ENCODE data around the gene METTL24.
A peak's percentile ranks its signal among the peaks of the same experiment; 100 is the strongest.

METTL24 gene

GRCh38 chr6:110369066-110369465, 10.9 kb upstream of the METTL24 start:
- peaks cover 55% of the 10 kb centered on the region for H3K4me1 Mint-ChIP-seq (ENCODE audit: low read depth)
- no peaks in the 10 kb centered on the region for H3K27me3 Mint-ChIP-seq
- H3K9me3 Mint-ChIP-seq (ENCODE audit: low read depth): no peaks in the 10 kb centered on the region
- no peaks in the 10 kb centered on the region for H3K36me3 Mint-ChIP-seq
- H3K27ac Mint-ChIP-seq: no peak overlapping the region
- H3K4me3 Mint-ChIP-seq: no peak overlapping the region

- Mint-ChIP-seq H3K4me1 (ENCODE audit: low read depth) (peaks cover 59% of the 10 kb centered on the region), H3K27me3 (no peaks in the 10 kb centered on the region), H3K27ac (no peak overlapping the region), H3K4me3 (no peak overlapping the region), H3K36me3 (no peaks in the 10 kb centered on the region), H3K9me3 (ENCODE audit: low read depth) (no peaks in the 10 kb centered on the region)
Measured at GRCh38 chr6:110368284-110368683, 10.1 kb upstream of the METTL24 start.

- H3K36me3 Mint-ChIP-seq: no peaks in the 10 kb centered on the region
- no peaks in the 10 kb centered on the region for H3K27me3 Mint-ChIP-seq
- no peak overlapping the region for H3K4me3 Mint-ChIP-seq
- H3K4me1 Mint-ChIP-seq (ENCODE audit: low read depth): peaks cover 59% of the 10 kb centered on the region
- H3K9me3 Mint-ChIP-seq (ENCODE audit: low read depth): no peaks in the 10 kb centered on the region
- H3K27ac Mint-ChIP-seq: peak overlapping the region; percentile 18
Measured at GRCh38 chr6:110367825-110368224, 9.7 kb upstream of the METTL24 start.

- H3K36me3 Mint-ChIP-seq: no peaks in the 10 kb centered on the region
Measured at GRCh38 chr6:110366975-110367374, 8.8 kb upstream of the METTL24 start.

GRCh38 chr6:110366256-110366655, 8.1 kb upstream of the METTL24 start:
- no peaks in the 10 kb centered on the region for H3K36me3 Mint-ChIP-seq
- H3K27me3 Mint-ChIP-seq: no peaks in the 10 kb centered on the region
- H3K4me1 Mint-ChIP-seq (ENCODE audit: low read depth): peaks cover 59% of the 10 kb centered on the region
- H3K9me3 Mint-ChIP-seq (ENCODE audit: low read depth): no peaks in the 10 kb centered on the region
- peak overlapping the region; percentile 21 for H3K4me3 Mint-ChIP-seq
- H3K27ac Mint-ChIP-seq: peak overlapping the region; percentile 42

More at GRCh38 chr6:110366975-110367374, 8.8 kb upstream of the METTL24 start:
- no peaks in the 10 kb centered on the region for H3K27me3 Mint-ChIP-seq
- H3K27ac Mint-ChIP-seq: peak overlapping the region; percentile 42
- peak overlapping the region; percentile 3 for H3K4me3 Mint-ChIP-seq
- H3K4me1 Mint-ChIP-seq (ENCODE audit: low read depth): peaks cover 59% of the 10 kb centered on the region
- no peaks in the 10 kb centered on the region for H3K9me3 Mint-ChIP-seq (ENCODE audit: low read depth)

- no peaks in the 10 kb centered on the region for H3K36me3 Mint-ChIP-seq
- H3K27ac Mint-ChIP-seq: no peak overlapping the region
- peaks cover 58% of the 10 kb centered on the region for H3K4me1 Mint-ChIP-seq (ENCODE audit: low read depth)
- no peaks in the 10 kb centered on the region for H3K27me3 Mint-ChIP-seq
- no peak overlapping the region for H3K4me3 Mint-ChIP-seq
- no peaks in the 10 kb centered on the region for H3K9me3 Mint-ChIP-seq (ENCODE audit: low read depth)
Measured at GRCh38 chr6:110364364-110365105, 6.4 kb upstream of the METTL24 start.

GRCh38 chr6:110363748-110364147, 5.6 kb upstream of the METTL24 start:
- Mint-ChIP-seq H3K4me3 (no peak overlapping the region), H3K9me3 (ENCODE audit: low read depth) (no peaks in the 10 kb centered on the region), H3K27ac (no peak overlapping the region), H3K36me3 (no peaks in the 10 kb centered on the region), H3K4me1 (ENCODE audit: low read depth) (peaks cover 54% of the 10 kb centered on the region), H3K27me3 (peaks cover under 1% of the 10 kb centered on the region)

GRCh38 chr6:110360676-110361075, 2.5 kb upstream of the METTL24 start:
- H3K4me1 Mint-ChIP-seq (ENCODE audit: low read depth): peaks cover 39% of the 10 kb centered on the region
- H3K4me3 Mint-ChIP-seq: no peak overlapping the region
- H3K27ac Mint-ChIP-seq: no peak overlapping the region
- no peaks in the 10 kb centered on the region for H3K36me3 Mint-ChIP-seq
- H3K9me3 Mint-ChIP-seq (ENCODE audit: low read depth): no peaks in the 10 kb centered on the region
- H3K27me3 Mint-ChIP-seq: peaks cover 4% of the 10 kb centered on the region

GRCh38 chr6:110359556-110359955, 1.4 kb upstream of the METTL24 start:
- H3K27ac Mint-ChIP-seq: no peak overlapping the region
- H3K9me3 Mint-ChIP-seq (ENCODE audit: low read depth): no peaks in the 10 kb centered on the region
- H3K27me3 Mint-ChIP-seq: peaks cover 5% of the 10 kb centered on the region
- H3K4me3 Mint-ChIP-seq: peak overlapping the region; percentile 78
- peaks cover 29% of the 10 kb centered on the region for H3K4me1 Mint-ChIP-seq (ENCODE audit: low read depth)
- no peaks in the 10 kb centered on the region for H3K36me3 Mint-ChIP-seq

- peak overlapping the region; percentile 78 for H3K4me3 Mint-ChIP-seq
- H3K27ac Mint-ChIP-seq: no peak overlapping the region
- peaks cover 20% of the 10 kb centered on the region for H3K4me1 Mint-ChIP-seq (ENCODE audit: low read depth)
- no peaks in the 10 kb centered on the region for H3K9me3 Mint-ChIP-seq (ENCODE audit: low read depth)
- H3K36me3 Mint-ChIP-seq: no peaks in the 10 kb centered on the region
- peaks cover 5% of the 10 kb centered on the region for H3K27me3 Mint-ChIP-seq
Measured at GRCh38 chr6:110358553-110359160, 508 bp upstream of the METTL24 start.

GRCh38 chr6:110357298-110357663, 868 bp downstream of the METTL24 start:
- no peaks in the 10 kb centered on the region for H3K9me3 Mint-ChIP-seq (ENCODE audit: low read depth)
- H3K36me3 Mint-ChIP-seq: no peaks in the 10 kb centered on the region
- H3K27ac Mint-ChIP-seq: peak overlapping the region; percentile 83
- peaks cover 5% of the 10 kb centered on the region for H3K27me3 Mint-ChIP-seq
- peaks cover 20% of the 10 kb centered on the region for H3K4me1 Mint-ChIP-seq (ENCODE audit: low read depth)
- peak overlapping the region; percentile 92 for H3K4me3 Mint-ChIP-seq

- no peak overlapping the region for H3K27ac Mint-ChIP-seq
- H3K4me3 Mint-ChIP-seq: peak overlapping the region; percentile 92
- peaks cover 20% of the 10 kb centered on the region for H3K4me1 Mint-ChIP-seq (ENCODE audit: low read depth)
- peaks cover 5% of the 10 kb centered on the region for H3K27me3 Mint-ChIP-seq
- no peaks in the 10 kb centered on the region for H3K9me3 Mint-ChIP-seq (ENCODE audit: low read depth)
- no peaks in the 10 kb centered on the region for H3K36me3 Mint-ChIP-seq
Measured at GRCh38 chr6:110356778-110357177, 1.4 kb downstream of the METTL24 start.

GRCh38 chr6:110355727-110356126, 2.4 kb downstream of the METTL24 start:
- H3K4me1 Mint-ChIP-seq (ENCODE audit: low read depth): peaks cover 20% of the 10 kb centered on the region
- H3K36me3 Mint-ChIP-seq: no peaks in the 10 kb centered on the region
- H3K27ac Mint-ChIP-seq: no peak overlapping the region
- no peak overlapping the region for H3K4me3 Mint-ChIP-seq
- H3K27me3 Mint-ChIP-seq: peaks cover 5% of the 10 kb centered on the region
- H3K9me3 Mint-ChIP-seq (ENCODE audit: low read depth): no peaks in the 10 kb centered on the region

GRCh38 chr6:110355022-110355421, 3.1 kb downstream of the METTL24 start:
- H3K36me3 Mint-ChIP-seq: no peaks in the 10 kb centered on the region
- H3K27ac Mint-ChIP-seq: no peak overlapping the region
- H3K4me3 Mint-ChIP-seq: no peak overlapping the region
- no peaks in the 10 kb centered on the region for H3K9me3 Mint-ChIP-seq (ENCODE audit: low read depth)
- H3K27me3 Mint-ChIP-seq: peaks cover 5% of the 10 kb centered on the region
- H3K4me1 Mint-ChIP-seq (ENCODE audit: low read depth): peaks cover 20% of the 10 kb centered on the region

GRCh38 chr6:110354153-110354552, 4.0 kb downstream of the METTL24 start:
- H3K9me3 Mint-ChIP-seq (ENCODE audit: low read depth): no peaks in the 10 kb centered on the region
- peaks cover 5% of the 10 kb centered on the region for H3K27me3 Mint-ChIP-seq
- H3K36me3 Mint-ChIP-seq: no peaks in the 10 kb centered on the region
- no peak overlapping the region for H3K27ac Mint-ChIP-seq
- no peak overlapping the region for H3K4me3 Mint-ChIP-seq
- peaks cover 17% of the 10 kb centered on the region for H3K4me1 Mint-ChIP-seq (ENCODE audit: low read depth)
